ENCODE measurements around the gene MED20. TPM values are rescaled to one million over a fixed set of nuclear protein-coding genes. Genes with fewer than 3 reads are reported as not detected.
"Not testable (repeated sequence)": the region's sequence is repeated elsewhere in the genome, so short reads cannot be mapped to it uniquely, and the experiment has no call there.

Gene MED20
- total RNA-seq, 2 experiments from 2014 or later = 20.6 to 22.3 TPM

- ATAC-seq (peak; percentile 49), DNase-seq (no peak)
- ChIA-PET POLR2A (interaction anchor here (0.7 kb wide), 1 partner anchor 50 kb away, joined by 3 read pairs; no protein-coding TSS in a partner anchor), CTCF (no interaction called here)
- H3K27ac Mint-ChIP-seq = peak overlapping the region; percentile 77
- peaks cover 62% of the 10 kb centered on the region for H3K4me1 Mint-ChIP-seq (ENCODE audit: low read depth)
- H3K27me3 Mint-ChIP-seq (ENCODE audit: low read depth) = no peaks in the 10 kb centered on the region
- peaks cover 5% of the 10 kb centered on the region for H3K9me3 Mint-ChIP-seq (ENCODE audit: insufficient read depth)
- H3K4me3 Mint-ChIP-seq = peak overlapping the region; percentile 30
- peaks cover 25% of the 10 kb centered on the region for H3K36me3 Mint-ChIP-seq (ENCODE audit: low read depth)
These were observed 37.3 kb upstream of the MED20 start for GRCh38 chr6:41958022-41958856.

- Mint-ChIP-seq H3K27me3 (ENCODE audit: low read depth) (no peaks in the 10 kb centered on the region), H3K27ac (peak overlapping the region; percentile 6), H3K4me1 (ENCODE audit: low read depth) (peaks cover 68% of the 10 kb centered on the region), H3K9me3 (ENCODE audit: insufficient read depth) (peaks cover 5% of the 10 kb centered on the region), H3K36me3 (ENCODE audit: low read depth) (peaks cover 23% of the 10 kb centered on the region), H3K4me3 (no peak overlapping the region)
- ChIA-PET POLR2A (interaction anchor here (0.7 kb wide), 2 partner anchors 15 to 51 kb away, joined by 3 read pairs; partner anchors contain the start of gene CCND3), CTCF (no interaction called here)
- DNase-seq (no peak), ATAC-seq (no peak)
These were observed 36.2 kb upstream of the MED20 start for GRCh38 chr6:41957117-41957516.

GRCh38 chr6:41955412-41955811, 34.5 kb upstream of the MED20 start:
- H3K4me1 Mint-ChIP-seq (ENCODE audit: low read depth) = peaks cover 57% of the 10 kb centered on the region
- H3K27ac Mint-ChIP-seq = no peak overlapping the region
- H3K9me3 Mint-ChIP-seq (ENCODE audit: insufficient read depth) = peaks cover 5% of the 10 kb centered on the region
- no peak overlapping the region for H3K4me3 Mint-ChIP-seq
- DNase-seq = no peak
- H3K27me3 Mint-ChIP-seq (ENCODE audit: low read depth) = no peaks in the 10 kb centered on the region
- ChIA-PET CTCF (no interaction called here), POLR2A (no interaction called here)
- ATAC-seq = no peak
- H3K36me3 Mint-ChIP-seq (ENCODE audit: low read depth) = peaks cover 16% of the 10 kb centered on the region

GRCh38 chr6:41954668-41955067, 33.7 kb upstream of the MED20 start:
- Mint-ChIP-seq H3K4me3 (no peak overlapping the region), H3K27ac (no peak overlapping the region), H3K9me3 (ENCODE audit: insufficient read depth) (peaks cover 5% of the 10 kb centered on the region), H3K4me1 (ENCODE audit: low read depth) (peaks cover 52% of the 10 kb centered on the region), H3K36me3 (ENCODE audit: low read depth) (peaks cover 16% of the 10 kb centered on the region), H3K27me3 (ENCODE audit: low read depth) (no peaks in the 10 kb centered on the region)
- CTCF ChIA-PET = no interaction called here
- DNase-seq = no peak
- no peak for ATAC-seq
- POLR2A ChIA-PET = no interaction called here

- Mint-ChIP-seq H3K27ac (no peak overlapping the region), H3K27me3 (ENCODE audit: low read depth) (no peaks in the 10 kb centered on the region), H3K4me3 (no peak overlapping the region), H3K9me3 (ENCODE audit: insufficient read depth) (no peaks in the 10 kb centered on the region), H3K36me3 (ENCODE audit: low read depth) (peaks cover 9% of the 10 kb centered on the region), H3K4me1 (ENCODE audit: low read depth) (peaks cover 42% of the 10 kb centered on the region)
- ChIA-PET POLR2A (no interaction called here), CTCF (interaction anchor here (1.3 to 1.5 kb wide), 3 partner anchors 27 to 97 kb away, joined by 3 to 7 read pairs (median 4); partner anchors contain the start of genes BYSL and MED20)
- DNase-seq (no peak), ATAC-seq (no peak)
These were observed 26.8 kb upstream of the MED20 start for GRCh38 chr6:41947581-41948220.

- peaks cover 35% of the 10 kb centered on the region for H3K36me3 Mint-ChIP-seq (ENCODE audit: low read depth)
- POLR2A ChIA-PET = interaction anchor here (0.7 to 13.1 kb wide), 2 partner anchors 10 to 100 kb away, joined by 4 to 372 read pairs; partner anchors contain the start of gene TAF8
These were observed 22.5 kb upstream of the MED20 start for GRCh38 chr6:41943456-41943855.

GRCh38 chr6:41942882-41943281, 21.9 kb upstream of the MED20 start:
- peak overlapping the region; percentile 82 for H3K27ac Mint-ChIP-seq
- POLR2A ChIA-PET = interaction anchor here (0.6 to 13.1 kb wide), 7 partner anchors 11 to 629 kb away, joined by 3 to 372 read pairs (median 4); partner anchors contain the start of gene TAF8
- H3K27me3 Mint-ChIP-seq (ENCODE audit: low read depth); DNase-seq; H3K4me3 Mint-ChIP-seq; ATAC-seq; H3K9me3 Mint-ChIP-seq (ENCODE audit: insufficient read depth): not testable (repeated sequence)
- peaks cover 52% of the 10 kb centered on the region for H3K4me1 Mint-ChIP-seq (ENCODE audit: low read depth)
- H3K36me3 Mint-ChIP-seq (ENCODE audit: low read depth) = peaks cover 40% of the 10 kb centered on the region
- CTCF ChIA-PET = interaction anchor here (1.4 to 19.0 kb wide), 4 partner anchors 20 to 156 kb away, joined by 5 to 451 read pairs (median 100); partner anchors contain the start of genes BYSL, MED20, TAF8 and TOMM6

More at GRCh38 chr6:41943456-41943855, 22.5 kb upstream of the MED20 start:
- CTCF ChIA-PET = interaction anchor here (1.4 to 19.0 kb wide), 5 partner anchors 20 to 156 kb away, joined by 3 to 451 read pairs (median 6); partner anchors contain the start of genes BYSL, MED20, TAF8 and TOMM6
- ATAC-seq (no peak), DNase-seq (no peak)
- no peaks in the 10 kb centered on the region for H3K27me3 Mint-ChIP-seq (ENCODE audit: low read depth)
- no peak overlapping the region for H3K4me3 Mint-ChIP-seq
- H3K27ac Mint-ChIP-seq = no peak overlapping the region
- H3K4me1 Mint-ChIP-seq (ENCODE audit: low read depth) = peaks cover 50% of the 10 kb centered on the region
- H3K9me3 Mint-ChIP-seq (ENCODE audit: insufficient read depth) = no peaks in the 10 kb centered on the region

- H3K9me3 Mint-ChIP-seq (ENCODE audit: insufficient read depth) = no peaks in the 10 kb centered on the region
- ChIA-PET POLR2A (interaction anchor here (0.6 to 13.1 kb wide), 17 partner anchors 8 to 630 kb away, joined by 3 to 372 read pairs (median 4); partner anchors contain the start of gene TAF8), CTCF (interaction anchor here (0.9 to 19.0 kb wide), 6 partner anchors 19 to 155 kb away, joined by 4 to 451 read pairs (median 6); partner anchors contain the start of genes BYSL, MED20, TAF8 and TOMM6)
- ATAC-seq (no peak), DNase-seq (no peak)
- H3K36me3 Mint-ChIP-seq (ENCODE audit: low read depth) = peaks cover 42% of the 10 kb centered on the region
- peak overlapping the region; percentile 76 for H3K4me3 Mint-ChIP-seq
- peak overlapping the region; percentile 82 for H3K27ac Mint-ChIP-seq
- peaks cover 52% of the 10 kb centered on the region for H3K4me1 Mint-ChIP-seq (ENCODE audit: low read depth)
- H3K27me3 Mint-ChIP-seq (ENCODE audit: low read depth) = no peaks in the 10 kb centered on the region
These were observed 21.3 kb upstream of the MED20 start for GRCh38 chr6:41942067-41942851.

- ChIA-PET CTCF (interaction anchor here (0.9 to 19.0 kb wide), 7 partner anchors 18 to 154 kb away, joined by 4 to 451 read pairs (median 8); partner anchors contain the start of genes BYSL, MED20, TAF8 and TOMM6), POLR2A (interaction anchor here (0.6 to 13.1 kb wide), 17 partner anchors 9 to 155 kb away, joined by 3 to 372 read pairs (median 4); partner anchors contain the start of genes BYSL, MED20 and TAF8)
- no peaks in the 10 kb centered on the region for H3K27me3 Mint-ChIP-seq (ENCODE audit: low read depth)
- peak; percentile 93 for DNase-seq
- ATAC-seq = peak; percentile 80
- peaks cover 48% of the 10 kb centered on the region for H3K36me3 Mint-ChIP-seq (ENCODE audit: low read depth)
- peaks cover 58% of the 10 kb centered on the region for H3K4me1 Mint-ChIP-seq (ENCODE audit: low read depth)
- H3K27ac Mint-ChIP-seq = peak within 1 kb of the TSS; percentile 97
- H3K9me3 Mint-ChIP-seq (ENCODE audit: insufficient read depth) = no peaks in the 10 kb centered on the region
- H3K4me3 Mint-ChIP-seq = peak within 1 kb of the TSS; percentile 99
These were observed 20.5 kb upstream of the MED20 start, which contains the start of gene CCND3 for GRCh38 chr6:41941280-41942066. Gene CCND3 (minus strand): TSS chr6:41941808. CDS start chr6:41941649, 159 bp downstream.

- Mint-ChIP-seq H3K4me1 (ENCODE audit: low read depth) (peaks cover 60% of the 10 kb centered on the region), H3K27me3 (ENCODE audit: low read depth) (no peaks in the 10 kb centered on the region), H3K36me3 (ENCODE audit: low read depth) (peaks cover 55% of the 10 kb centered on the region), H3K27ac (peak overlapping the region; percentile 97), H3K9me3 (ENCODE audit: insufficient read depth) (no peaks in the 10 kb centered on the region), H3K4me3 (peak overlapping the region; percentile 99)
- DNase-seq = peak; percentile 86
- peak; percentile 11 for ATAC-seq
- ChIA-PET POLR2A (interaction anchor here (0.6 to 13.1 kb wide), 16 partner anchors 10 to 154 kb away, joined by 3 to 372 read pairs (median 8); partner anchors contain the start of genes BYSL, MED20, TAF8 and TOMM6), CTCF (interaction anchor here (1.0 to 19.0 kb wide), 10 partner anchors 13 to 164 kb away, joined by 3 to 451 read pairs (median 7); partner anchors contain the start of genes BYSL, MED20, TAF8 and TOMM6)
These were observed 19.9 kb upstream of the MED20 start for GRCh38 chr6:41940759-41941279.
